ENCODE measurements around the gene THOP1. TPM values are rescaled to one million over a fixed set of nuclear protein-coding genes. Genes with fewer than 3 reads are reported as not detected.

Gene THOP1
- total and polyA plus RNA-seq, 2 donors from 2014 or later: 36.8 to 42.9 TPM

- Histone ChIP-seq H3K9me3 (ENCODE audit: control insufficient read depth in 2 of 3, insufficient read depth in 1 of 3, low read length in 3 of 3) (no peaks in the 10 kb centered on the region), H3K36me3 (ENCODE audit: control insufficient read depth in 2 of 3, insufficient read depth in 3 of 3, low read length in 3 of 3) (peaks cover 2 to 5% (median 3%) of the 10 kb centered on the region in 3 donors), H3K4me1 (ENCODE audit: control insufficient read depth in 2 of 3, insufficient read depth in 2 of 3, low read depth in 1 of 3, low read length in 3 of 3) (no peaks in the 10 kb centered on the region), H3K9ac (ENCODE audit: low read length in 3 of 3) (no peak overlapping the region), H3K27ac (ENCODE audit: low read depth in 2 of 2, low read length in 2 of 2) (no peak overlapping the region), H3K27me3 (ENCODE audit: control insufficient read depth, insufficient read depth, low read length) (no peaks in the 10 kb centered on the region), H3K4me3 (ENCODE audit: low read length in 3 of 3) (no peak overlapping the region)
- intact Hi-C loops (cut with DNase I): no loop called here
- TF ChIP-seq CTCF (IDR thresholded peaks at IDR 0.05; ENCODE audit: borderline replicate concordance, extremely low read depth, insufficient read depth): no peak
- no peak for FAIRE-seq
- DNase-seq: no peak
Measured at GRCh38 chr19:2805991-2806649, 20.8 kb downstream of the THOP1 start.

GRCh38 chr19:2806736-2807378 lies 21.6 kb downstream of the THOP1 start:
- Histone ChIP-seq H3K27ac (ENCODE audit: low read depth in 2 of 2, low read length in 2 of 2) (no peak overlapping the region), H3K9ac (ENCODE audit: low read length in 3 of 3) (no peak overlapping the region), H3K4me3 (ENCODE audit: low read length in 3 of 3) (no peak overlapping the region), H3K9me3 (ENCODE audit: control insufficient read depth in 2 of 3, insufficient read depth in 1 of 3, low read length in 3 of 3) (no peaks in the 10 kb centered on the region), H3K4me1 (ENCODE audit: control insufficient read depth in 2 of 3, insufficient read depth in 2 of 3, low read depth in 1 of 3, low read length in 3 of 3) (no peaks in the 10 kb centered on the region), H3K36me3 (ENCODE audit: control insufficient read depth in 2 of 3, insufficient read depth in 3 of 3, low read length in 3 of 3) (peaks cover 2 to 5% (median 3%) of the 10 kb centered on the region in 3 donors), H3K27me3 (ENCODE audit: control insufficient read depth, insufficient read depth, low read length) (no peaks in the 10 kb centered on the region)
- no peak for FAIRE-seq
- DNase-seq: no peak
- intact Hi-C loops (cut with DNase I): no loop called here
- TF ChIP-seq CTCF (IDR thresholded peaks at IDR 0.05; ENCODE audit: borderline replicate concordance, extremely low read depth, insufficient read depth): no peak

GRCh38 chr19:2807379-2808128 lies 22.3 kb downstream of the THOP1 start:
- intact Hi-C loops (cut with DNase I): no loop called here
- no peak overlapping the region for H3K4me3 ChIP-seq (ENCODE audit: low read length in 3 of 3)
- TF ChIP-seq CTCF (IDR thresholded peaks at IDR 0.05; ENCODE audit: borderline replicate concordance, extremely low read depth, insufficient read depth): no peak
- FAIRE-seq (no peak), DNase-seq (peak in 1 of 5 donors; percentile 67)
- H3K27me3 ChIP-seq (ENCODE audit: control insufficient read depth, insufficient read depth, low read length): no peaks in the 10 kb centered on the region
- peaks cover 1 to 5% (median 3%) of the 10 kb centered on the region in 3 donors for H3K36me3 ChIP-seq (ENCODE audit: control insufficient read depth in 2 of 3, insufficient read depth in 3 of 3, low read length in 3 of 3)
- no peaks in the 10 kb centered on the region for H3K4me1 ChIP-seq (ENCODE audit: control insufficient read depth in 2 of 3, insufficient read depth in 2 of 3, low read depth in 1 of 3, low read length in 3 of 3)
- no peak overlapping the region for H3K27ac ChIP-seq (ENCODE audit: low read depth in 2 of 2, low read length in 2 of 2)
- H3K9ac ChIP-seq (ENCODE audit: low read length in 3 of 3): no peak overlapping the region
- H3K9me3 ChIP-seq (ENCODE audit: control insufficient read depth in 2 of 3, insufficient read depth in 1 of 3, low read length in 3 of 3): no peaks in the 10 kb centered on the region
